ENCODE measurements around the gene DPYSL5.

GRCh38 chr2:26849056-26849999 lies 1.4 kb downstream of the DPYSL5 start:
- TF ChIP-seq MEF2D (tag; conservative IDR thresholded peaks at IDR 0.05; ENCODE audit: low read depth) (no peak), ELF1 (tag; IDR thresholded peaks at IDR 0.05) (no peak), CTCF (IDR thresholded peaks at IDR 0.05 in 2 of 3, conservative IDR thresholded peaks at IDR 0.05 in 1 of 3; ENCODE audit: insufficient read depth in 2 of 3, low read depth in 1 of 3, low read length in 3 of 3) (no peak), ZNF780A (CRISPR knock-in tag; IDR thresholded peaks at IDR 0.05) (no peak), ZNF830 (CRISPR knock-in tag; IDR thresholded peaks at IDR 0.05) (no peak), HSF4 (CRISPR knock-in tag; IDR thresholded peaks at IDR 0.05; ENCODE audit: borderline replicate concordance) (no peak), FOS (IDR thresholded peaks at IDR 0.05; ENCODE audit: extremely low read depth, insufficient read length) (no peak), GTF3C2 (IDR thresholded peaks at IDR 0.05; ENCODE audit: borderline replicate concordance, extremely low read depth, insufficient read length) (no peak)
- TF ChIP-seq, protein P1, sequence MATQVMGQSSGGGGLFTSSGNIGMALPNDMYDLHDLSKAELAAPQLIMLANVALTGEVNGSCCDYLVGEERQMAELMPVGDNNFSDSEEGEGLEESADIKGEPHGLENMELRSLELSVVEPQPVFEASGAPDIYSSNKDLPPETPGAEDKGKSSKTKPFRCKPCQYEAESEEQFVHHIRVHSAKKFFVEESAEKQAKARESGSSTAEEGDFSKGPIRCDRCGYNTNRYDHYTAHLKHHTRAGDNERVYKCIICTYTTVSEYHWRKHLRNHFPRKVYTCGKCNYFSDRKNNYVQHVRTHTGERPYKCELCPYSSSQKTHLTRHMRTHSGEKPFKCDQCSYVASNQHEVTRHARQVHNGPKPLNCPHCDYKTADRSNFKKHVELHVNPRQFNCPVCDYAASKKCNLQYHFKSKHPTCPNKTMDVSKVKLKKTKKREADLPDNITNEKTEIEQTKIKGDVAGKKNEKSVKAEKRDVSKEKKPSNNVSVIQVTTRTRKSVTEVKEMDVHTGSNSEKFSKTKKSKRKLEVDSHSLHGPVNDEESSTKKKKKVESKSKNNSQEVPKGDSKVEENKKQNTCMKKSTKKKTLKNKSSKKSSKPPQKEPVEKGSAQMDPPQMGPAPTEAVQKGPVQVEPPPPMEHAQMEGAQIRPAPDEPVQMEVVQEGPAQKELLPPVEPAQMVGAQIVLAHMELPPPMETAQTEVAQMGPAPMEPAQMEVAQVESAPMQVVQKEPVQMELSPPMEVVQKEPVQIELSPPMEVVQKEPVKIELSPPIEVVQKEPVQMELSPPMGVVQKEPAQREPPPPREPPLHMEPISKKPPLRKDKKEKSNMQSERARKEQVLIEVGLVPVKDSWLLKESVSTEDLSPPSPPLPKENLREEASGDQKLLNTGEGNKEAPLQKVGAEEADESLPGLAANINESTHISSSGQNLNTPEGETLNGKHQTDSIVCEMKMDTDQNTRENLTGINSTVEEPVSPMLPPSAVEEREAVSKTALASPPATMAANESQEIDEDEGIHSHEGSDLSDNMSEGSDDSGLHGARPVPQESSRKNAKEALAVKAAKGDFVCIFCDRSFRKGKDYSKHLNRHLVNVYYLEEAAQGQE (IDR thresholded peaks at IDR 0.05; ENCODE audit: borderline replicate concordance), result no peak
- TF ChIP-seq, protein P1 (CRISPR knock-in tag; IDR thresholded peaks at IDR 0.05; ENCODE audit: low read depth), result no peak
- TF ChIP-seq, protein P2, sequence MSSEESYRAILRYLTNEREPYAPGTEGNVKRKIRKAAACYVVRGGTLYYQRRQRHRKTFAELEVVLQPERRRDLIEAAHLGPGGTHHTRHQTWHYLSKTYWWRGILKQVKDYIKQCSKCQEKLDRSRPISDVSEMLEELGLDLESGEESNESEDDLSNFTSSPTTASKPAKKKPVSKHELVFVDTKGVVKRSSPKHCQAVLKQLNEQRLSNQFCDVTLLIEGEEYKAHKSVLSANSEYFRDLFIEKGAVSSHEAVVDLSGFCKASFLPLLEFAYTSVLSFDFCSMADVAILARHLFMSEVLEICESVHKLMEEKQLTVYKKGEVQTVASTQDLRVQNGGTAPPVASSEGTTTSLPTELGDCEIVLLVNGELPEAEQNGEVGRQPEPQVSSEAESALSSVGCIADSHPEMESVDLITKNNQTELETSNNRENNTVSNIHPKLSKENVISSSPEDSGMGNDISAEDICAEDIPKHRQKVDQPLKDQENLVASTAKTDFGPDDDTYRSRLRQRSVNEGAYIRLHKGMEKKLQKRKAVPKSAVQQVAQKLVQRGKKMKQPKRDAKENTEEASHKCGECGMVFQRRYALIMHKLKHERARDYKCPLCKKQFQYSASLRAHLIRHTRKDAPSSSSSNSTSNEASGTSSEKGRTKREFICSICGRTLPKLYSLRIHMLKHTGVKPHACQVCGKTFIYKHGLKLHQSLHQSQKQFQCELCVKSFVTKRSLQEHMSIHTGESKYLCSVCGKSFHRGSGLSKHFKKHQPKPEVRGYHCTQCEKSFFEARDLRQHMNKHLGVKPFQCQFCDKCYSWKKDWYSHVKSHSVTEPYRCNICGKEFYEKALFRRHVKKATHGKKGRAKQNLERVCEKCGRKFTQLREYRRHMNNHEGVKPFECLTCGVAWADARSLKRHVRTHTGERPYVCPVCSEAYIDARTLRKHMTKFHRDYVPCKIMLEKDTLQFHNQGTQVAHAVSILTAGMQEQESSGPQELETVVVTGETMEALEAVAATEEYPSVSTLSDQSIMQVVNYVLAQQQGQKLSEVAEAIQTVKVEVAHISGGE (CRISPR knock-in tag; IDR thresholded peaks at IDR 0.05), result no peak

Data from K562 (cell line).